ENCODE data around the gene DCTN3.
"Not testable (repeated sequence)": the region's sequence is repeated elsewhere in the genome, so short reads cannot be mapped to it uniquely, and the experiment has no call there.

The DCTN3 gene

DNA sequence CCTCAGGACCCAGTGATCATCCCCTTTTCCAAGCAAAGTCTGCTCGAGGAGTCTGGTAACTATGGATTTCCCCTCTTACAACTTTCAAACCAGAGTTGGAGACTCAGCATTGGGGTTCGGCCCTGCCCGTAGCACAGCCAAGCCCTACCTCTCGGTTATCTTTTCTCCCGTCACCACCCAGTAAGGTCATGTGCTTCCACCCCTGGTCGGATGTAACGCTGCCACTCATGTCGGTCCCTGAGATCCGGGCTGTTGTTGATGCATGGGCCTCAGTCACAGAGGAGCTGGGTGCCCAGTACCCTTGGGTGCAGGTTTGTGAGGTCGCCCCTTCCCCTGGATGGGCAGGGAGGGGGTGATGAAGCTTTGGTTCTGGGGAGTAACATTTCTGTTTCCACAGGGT is 27.4 kb upstream of the DCTN3 start:
- H3K4me3 ChIP-seq (ENCODE audit: control insufficient read depth in 1 of 7, extremely low read depth in 1 of 7, insufficient read depth in 4 of 7, low read depth in 2 of 7, low read length in 6 of 7), result peak overlapping the region in 6 of 7 experiments; percentile 69 to 90 (median 81)
- ChIA-PET CTCF (interaction anchor here (1.0 to 7.8 kb wide), 4 partner anchors 11 to 51 kb away, joined by 4 to 96 read pairs (median 44); partner anchors contain the start of genes CCL27 and SIGMAR1), POLR2A (interaction anchor here (0.6 to 1.3 kb wide), 2 partner anchors 14 to 191 kb away, joined by 3 to 5 read pairs; no protein-coding TSS in a partner anchor)
- H3K4me1 ChIP-seq (ENCODE audit: control extremely low read depth in 1 of 4, control insufficient read depth in 4 of 4, insufficient read depth in 4 of 4, low read length in 3 of 4), result peaks cover 9 to 27% (median 26%) of the 10 kb centered on the region in 4 experiments
- 74% methylated on average over 4 of the region's 10 CpGs for WGBS (ENCODE audit: insufficient coverage)
- H3K36me3 ChIP-seq (ENCODE audit: control insufficient read depth in 4 of 4, insufficient read depth in 4 of 4, low read length in 3 of 4), result peaks cover 6 to 37% (median 17%) of the 10 kb centered on the region in 4 experiments
- H3K9me3 ChIP-seq (ENCODE audit: control extremely low read depth in 1 of 5, control insufficient read depth in 4 of 5, insufficient read depth in 2 of 5, low read depth in 1 of 5, low read length in 4 of 5), result no peaks in the 10 kb centered on the region
- no peaks in the 10 kb centered on the region for H3K27me3 ChIP-seq (replicated peaks in 2 of 5; ENCODE audit: control insufficient read depth in 4 of 5, insufficient read depth in 5 of 5, low read length in 4 of 5)
- DNase-seq, result no peak
- peak overlapping the region; percentile 46 to 78 for H3K27ac ChIP-seq (ENCODE audit: insufficient read depth in 1 of 2, low read depth in 1 of 2, low read length in 2 of 2, poor library complexity in 1 of 2, severe bottlenecking in 2 of 2)

DNA sequence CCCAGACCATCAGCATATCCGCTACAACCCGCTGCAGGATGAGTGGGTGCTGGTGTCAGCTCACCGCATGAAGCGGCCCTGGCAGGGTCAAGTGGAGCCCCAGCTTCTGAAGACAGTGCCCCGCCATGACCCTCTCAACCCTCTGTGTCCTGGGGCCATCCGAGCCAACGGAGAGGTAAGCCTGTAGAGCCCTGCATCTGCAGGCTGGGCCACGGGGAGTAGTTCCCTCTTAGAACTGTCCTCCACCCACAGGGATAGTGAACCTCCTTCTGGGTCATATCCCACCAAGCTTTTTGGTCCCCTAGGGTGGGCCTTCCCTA is 26.7 kb upstream of the DCTN3 start:
- Histone ChIP-seq H3K9me3 (ENCODE audit: control extremely low read depth in 1 of 5, control insufficient read depth in 4 of 5, insufficient read depth in 2 of 5, low read depth in 1 of 5, low read length in 4 of 5) (no peaks in the 10 kb centered on the region), H3K4me3 (ENCODE audit: control insufficient read depth in 1 of 7, extremely low read depth in 1 of 7, insufficient read depth in 4 of 7, low read depth in 2 of 7, low read length in 6 of 7) (peak overlapping the region; percentile 69 to 90 (median 82)), H3K27me3 (replicated peaks in 2 of 5; ENCODE audit: control insufficient read depth in 4 of 5, insufficient read depth in 5 of 5, low read length in 4 of 5) (no peaks in the 10 kb centered on the region), H3K27ac (ENCODE audit: insufficient read depth in 1 of 2, low read depth in 1 of 2, low read length in 2 of 2, poor library complexity in 1 of 2, severe bottlenecking in 2 of 2) (peak overlapping the region; percentile 46 to 78), H3K4me1 (ENCODE audit: control extremely low read depth in 1 of 4, control insufficient read depth in 4 of 4, insufficient read depth in 4 of 4, low read length in 3 of 4) (peaks cover 9 to 23% (median 21%) of the 10 kb centered on the region in 4 experiments), H3K36me3 (ENCODE audit: control insufficient read depth in 4 of 4, insufficient read depth in 4 of 4, low read length in 3 of 4) (peaks cover 6 to 37% (median 17%) of the 10 kb centered on the region in 4 experiments)
- no peak for DNase-seq
- 5% methylated on average over 7 of the region's 8 CpGs for WGBS (ENCODE audit: insufficient coverage)
- CTCF ChIA-PET, result interaction anchor here (1.0 to 7.8 kb wide), 8 partner anchors 11 to 54 kb away, joined by 3 to 96 read pairs (median 4); partner anchors contain the start of genes CCL27, DCTN3 and SIGMAR1
- POLR2A ChIA-PET, result no interaction called here

DNA sequence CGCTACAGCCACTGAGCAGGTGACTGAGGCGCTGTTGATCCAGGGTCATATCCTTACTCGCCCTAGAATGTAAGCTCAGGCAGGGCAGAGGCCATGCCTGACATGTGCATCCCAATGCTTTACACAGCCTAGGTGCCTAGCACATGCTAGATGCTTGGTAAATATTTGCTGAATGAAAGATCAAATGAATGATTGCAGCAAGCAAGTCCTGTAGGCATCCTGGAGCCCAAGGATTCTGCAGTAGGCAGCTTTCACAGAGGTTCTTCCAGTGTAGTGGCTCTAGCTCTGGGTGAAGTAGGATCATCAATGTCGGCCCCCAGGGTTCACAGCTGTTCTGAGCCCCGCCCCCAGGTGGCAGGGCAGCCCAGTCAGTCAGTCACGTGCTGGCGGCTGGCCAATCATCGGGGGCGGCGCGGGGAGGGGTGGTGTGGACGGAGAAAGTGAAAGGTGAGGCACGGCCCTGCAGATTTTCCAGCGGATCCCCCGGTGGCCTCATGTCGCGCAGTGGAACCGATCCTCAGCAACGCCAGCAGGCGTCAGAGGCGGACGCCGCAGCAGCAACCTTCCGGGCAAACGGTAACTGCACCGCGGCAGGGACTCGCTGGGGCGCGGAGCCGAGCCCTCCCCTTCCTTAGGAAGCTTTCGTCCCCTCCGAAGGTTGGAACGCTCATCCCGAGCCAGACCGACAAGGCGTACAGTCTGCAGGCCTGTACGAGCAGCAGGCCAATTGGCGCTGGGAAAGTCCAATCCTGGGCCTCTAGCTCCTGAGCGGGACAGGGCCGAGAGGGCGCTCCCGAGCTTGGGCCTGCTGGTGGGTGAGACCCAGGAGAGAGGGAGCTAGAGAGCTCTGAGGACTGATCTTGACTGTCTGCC is 26.2 kb upstream of the DCTN3 start, which contains the start of gene GALT:
Gene GALT (plus strand): TSS at position 465 of the 873 bp plus-strand sequence. CDS start 30 bp downstream, at position 495.
- no peaks in the 10 kb centered on the region for H3K9me3 ChIP-seq (ENCODE audit: control extremely low read depth in 1 of 5, control insufficient read depth in 4 of 5, insufficient read depth in 2 of 5, low read depth in 1 of 5, low read length in 4 of 5)
- peak within 1 kb of the TSS; percentile 69 to 90 (median 82) for H3K4me3 ChIP-seq (ENCODE audit: control insufficient read depth in 1 of 7, extremely low read depth in 1 of 7, insufficient read depth in 4 of 7, low read depth in 2 of 7, low read length in 6 of 7)
- peak; percentile 91 to 95 (median 95) for DNase-seq
- 8% methylated on average over 36 of the region's 43 CpGs for WGBS (ENCODE audit: insufficient coverage)
- POLR2A ChIA-PET, result no interaction called here
- H3K4me1 ChIP-seq (ENCODE audit: control extremely low read depth in 1 of 4, control insufficient read depth in 4 of 4, insufficient read depth in 4 of 4, low read length in 3 of 4), result peaks cover 9 to 21% (median 19%) of the 10 kb centered on the region in 4 experiments
- CTCF ChIA-PET, result interaction anchor here (1.0 to 7.8 kb wide), 9 partner anchors 10 to 54 kb away, joined by 3 to 96 read pairs (median 4); partner anchors contain the start of genes CCL27, DCTN3 and SIGMAR1
- peaks cover 6 to 36% (median 17%) of the 10 kb centered on the region in 4 experiments for H3K36me3 ChIP-seq (ENCODE audit: control insufficient read depth in 4 of 4, insufficient read depth in 4 of 4, low read length in 3 of 4)
- peak within 1 kb of the TSS; percentile 46 to 78 for H3K27ac ChIP-seq (ENCODE audit: insufficient read depth in 1 of 2, low read depth in 1 of 2, low read length in 2 of 2, poor library complexity in 1 of 2, severe bottlenecking in 2 of 2)
- H3K27me3 ChIP-seq (replicated peaks in 2 of 5; ENCODE audit: control insufficient read depth in 4 of 5, insufficient read depth in 5 of 5, low read length in 4 of 5), result no peaks in the 10 kb centered on the region

GRCh38 chr9:34644766-34645314 is 24.5 kb upstream of the DCTN3 start:
- peaks cover 9 to 20% (median 17%) of the 10 kb centered on the region in 4 experiments for H3K4me1 ChIP-seq (ENCODE audit: control extremely low read depth in 1 of 4, control insufficient read depth in 4 of 4, insufficient read depth in 4 of 4, low read length in 3 of 4)
- no peak overlapping the region for H3K4me3 ChIP-seq (ENCODE audit: control insufficient read depth in 1 of 7, extremely low read depth in 1 of 7, insufficient read depth in 4 of 7, low read depth in 2 of 7, low read length in 6 of 7)
- POLR2A ChIA-PET, result interaction anchor here (0.6 kb wide), 1 partner anchor 17 kb away, joined by 4 read pairs; no protein-coding TSS in a partner anchor
- CTCF ChIA-PET, result interaction anchor here (0.7 to 7.8 kb wide), 5 partner anchors 9 to 314 kb away, joined by 3 to 96 read pairs (median 5); partner anchors contain the start of genes ARID3C, CCL27 and SIGMAR1
- H3K36me3 ChIP-seq (ENCODE audit: control insufficient read depth in 4 of 4, insufficient read depth in 4 of 4, low read length in 3 of 4), result peaks cover 6 to 21% (median 12%) of the 10 kb centered on the region in 4 experiments
- no peak overlapping the region for H3K27ac ChIP-seq (ENCODE audit: insufficient read depth in 1 of 2, low read depth in 1 of 2, low read length in 2 of 2, poor library complexity in 1 of 2, severe bottlenecking in 2 of 2)
- H3K27me3 ChIP-seq (replicated peaks in 2 of 5; ENCODE audit: control insufficient read depth in 4 of 5, insufficient read depth in 5 of 5, low read length in 4 of 5), result no peaks in the 10 kb centered on the region
- H3K9me3 ChIP-seq (ENCODE audit: control extremely low read depth in 1 of 5, control insufficient read depth in 4 of 5, insufficient read depth in 2 of 5, low read depth in 1 of 5, low read length in 4 of 5), result no peaks in the 10 kb centered on the region
- no peak for DNase-seq

DNA sequence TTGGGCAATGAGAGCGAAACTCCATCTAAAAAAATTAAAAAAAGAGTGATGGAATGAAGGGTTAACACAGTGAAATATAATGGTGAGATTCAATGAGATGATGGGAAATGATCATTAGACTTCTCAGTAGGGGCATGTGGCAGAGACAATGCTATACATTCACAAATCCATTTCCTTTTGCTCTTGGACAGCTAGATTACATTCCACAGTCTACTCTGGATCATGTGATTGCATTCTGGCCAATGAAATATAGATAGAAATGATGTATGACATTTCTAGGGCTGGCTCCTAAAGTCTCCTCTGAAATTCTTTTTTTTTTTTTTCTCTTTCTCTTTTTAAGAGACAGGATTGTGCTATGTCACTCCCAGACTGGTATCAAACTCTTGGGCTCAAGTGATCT is 22.4 kb upstream of the DCTN3 start:
- Histone ChIP-seq H3K27me3 (replicated peaks in 2 of 5; ENCODE audit: control insufficient read depth in 4 of 5, insufficient read depth in 5 of 5, low read length in 4 of 5) (no peaks in the 10 kb centered on the region), H3K27ac (ENCODE audit: insufficient read depth in 1 of 2, low read depth in 1 of 2, low read length in 2 of 2, poor library complexity in 1 of 2, severe bottlenecking in 2 of 2) (no peak overlapping the region), H3K4me1 (ENCODE audit: control extremely low read depth in 1 of 4, control insufficient read depth in 4 of 4, insufficient read depth in 4 of 4, low read length in 3 of 4) (peaks cover 10 to 21% (median 19%) of the 10 kb centered on the region in 4 experiments), H3K4me3 (ENCODE audit: control insufficient read depth in 1 of 7, extremely low read depth in 1 of 7, insufficient read depth in 4 of 7, low read depth in 2 of 7, low read length in 6 of 7) (no peak overlapping the region), H3K9me3 (ENCODE audit: control extremely low read depth in 1 of 5, control insufficient read depth in 4 of 5, insufficient read depth in 2 of 5, low read depth in 1 of 5, low read length in 4 of 5) (no peaks in the 10 kb centered on the region), H3K36me3 (ENCODE audit: control insufficient read depth in 4 of 4, insufficient read depth in 4 of 4, low read length in 3 of 4) (no peaks in the 10 kb centered on the region)
- DNase-seq, result no peak
- CTCF ChIA-PET, result interaction anchor here (0.9 to 7.8 kb wide), 5 partner anchors 7 to 198 kb away, joined by 3 to 96 read pairs (median 3); partner anchors contain the start of genes CCL27 and SIGMAR1
- POLR2A ChIA-PET, result no interaction called here
- no CpG with 5 or more reads among the region's 1 CpG for WGBS (ENCODE audit: insufficient coverage)

GRCh38 chr9:34639322-34639721 is 19.0 kb upstream of the DCTN3 start:
- H3K27ac ChIP-seq (ENCODE audit: insufficient read depth in 1 of 2, low read depth in 1 of 2, low read length in 2 of 2, poor library complexity in 1 of 2, severe bottlenecking in 2 of 2); POLR2A ChIA-PET; H3K4me3 ChIP-seq (ENCODE audit: control insufficient read depth in 1 of 7, extremely low read depth in 1 of 7, insufficient read depth in 4 of 7, low read depth in 2 of 7, low read length in 6 of 7); H3K27me3 ChIP-seq (replicated peaks in 2 of 5; ENCODE audit: control insufficient read depth in 4 of 5, insufficient read depth in 5 of 5, low read length in 4 of 5); H3K9me3 ChIP-seq (ENCODE audit: control extremely low read depth in 1 of 5, control insufficient read depth in 4 of 5, insufficient read depth in 2 of 5, low read depth in 1 of 5, low read length in 4 of 5); DNase-seq: not testable (repeated sequence)
- 100% methylated on average over 3 of the region's 8 CpGs for WGBS (ENCODE audit: insufficient coverage)
- Histone ChIP-seq H3K4me1 (ENCODE audit: control extremely low read depth in 1 of 4, control insufficient read depth in 4 of 4, insufficient read depth in 4 of 4, low read length in 3 of 4) (peaks cover 2 to 24% (median 21%) of the 10 kb centered on the region in 4 experiments), H3K36me3 (ENCODE audit: control insufficient read depth in 4 of 4, insufficient read depth in 4 of 4, low read length in 3 of 4) (peaks cover 0 to 17% (median 10%) of the 10 kb centered on the region in 4 experiments)
- CTCF ChIA-PET, result interaction anchor here (1.0 to 2.0 kb wide), 2 partner anchors 25 to 44 kb away, joined by 3 to 11 read pairs; no protein-coding TSS in a partner anchor
